ENCODE results near the gene ANGPTL1. TPM values are rescaled to one million over a fixed set of nuclear protein-coding genes. Genes with fewer than 3 reads are reported as not detected.
A peak's percentile ranks its signal among the peaks of the same experiment; 100 is the strongest.

The ANGPTL1 gene, protein sequence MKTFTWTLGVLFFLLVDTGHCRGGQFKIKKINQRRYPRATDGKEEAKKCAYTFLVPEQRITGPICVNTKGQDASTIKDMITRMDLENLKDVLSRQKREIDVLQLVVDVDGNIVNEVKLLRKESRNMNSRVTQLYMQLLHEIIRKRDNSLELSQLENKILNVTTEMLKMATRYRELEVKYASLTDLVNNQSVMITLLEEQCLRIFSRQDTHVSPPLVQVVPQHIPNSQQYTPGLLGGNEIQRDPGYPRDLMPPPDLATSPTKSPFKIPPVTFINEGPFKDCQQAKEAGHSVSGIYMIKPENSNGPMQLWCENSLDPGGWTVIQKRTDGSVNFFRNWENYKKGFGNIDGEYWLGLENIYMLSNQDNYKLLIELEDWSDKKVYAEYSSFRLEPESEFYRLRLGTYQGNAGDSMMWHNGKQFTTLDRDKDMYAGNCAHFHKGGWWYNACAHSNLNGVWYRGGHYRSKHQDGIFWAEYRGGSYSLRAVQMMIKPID
- polyA plus RNA-seq (ENCODE audit: insufficient read length in 4 of 4), result 10 to 100 TPM in 2 of 4 donors, 1 to 10 TPM in 2; 3.1 to 56.5 (median 11.4) TPM

DNA sequence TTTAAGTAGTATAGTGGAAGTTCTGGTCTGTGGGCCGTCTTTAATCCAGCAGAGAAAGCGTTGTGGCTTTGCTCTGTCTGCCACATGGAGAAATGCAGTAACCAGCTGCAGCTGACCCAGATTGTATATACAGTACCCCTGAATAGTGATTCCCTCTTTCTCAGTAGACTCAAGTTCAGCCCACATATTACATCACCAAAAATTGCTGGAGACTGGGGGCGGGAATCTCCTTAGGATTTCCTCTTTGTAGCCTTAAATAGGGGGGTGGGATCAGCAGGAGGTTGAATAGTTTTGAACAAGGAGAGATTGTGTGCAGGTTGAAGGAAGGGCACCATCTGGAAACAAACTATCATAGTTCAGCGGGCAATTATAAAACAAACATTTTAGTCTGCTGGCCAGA lies at the start of gene ANGPTL1:
Gene ANGPTL1 (minus strand): TSS at position 134 of the 400 bp plus-strand sequence. CDS start 5,301 bp downstream, outside the sequence.
- DNase-seq (ENCODE audit: low read depth in 4 of 4, low spot score in 3 of 4), result peak in 2 of 4 donors; percentile 24 to 44

DNA sequence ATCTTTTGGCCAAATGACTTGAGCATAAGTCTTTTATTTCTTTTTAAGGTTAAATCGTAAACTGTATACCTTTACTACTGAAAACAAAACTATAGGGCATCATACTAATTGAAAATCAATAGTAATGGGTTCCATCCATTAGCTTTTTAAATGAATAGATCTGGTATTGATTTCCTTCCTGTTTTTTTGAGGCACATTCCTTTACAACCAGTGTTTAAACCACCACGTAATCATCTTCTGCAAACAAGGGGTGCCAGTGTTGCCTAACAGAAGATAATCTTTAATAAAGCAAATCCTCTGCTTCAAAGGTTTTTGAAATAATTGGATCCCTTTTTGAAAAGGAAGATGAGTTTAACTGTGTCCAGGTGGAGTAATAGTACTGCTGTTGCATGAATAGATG lies 48.7 kb upstream of the ANGPTL1 start:
- DNase-seq (ENCODE audit: low read depth in 4 of 4, low spot score in 3 of 4), result no peak

DNA sequence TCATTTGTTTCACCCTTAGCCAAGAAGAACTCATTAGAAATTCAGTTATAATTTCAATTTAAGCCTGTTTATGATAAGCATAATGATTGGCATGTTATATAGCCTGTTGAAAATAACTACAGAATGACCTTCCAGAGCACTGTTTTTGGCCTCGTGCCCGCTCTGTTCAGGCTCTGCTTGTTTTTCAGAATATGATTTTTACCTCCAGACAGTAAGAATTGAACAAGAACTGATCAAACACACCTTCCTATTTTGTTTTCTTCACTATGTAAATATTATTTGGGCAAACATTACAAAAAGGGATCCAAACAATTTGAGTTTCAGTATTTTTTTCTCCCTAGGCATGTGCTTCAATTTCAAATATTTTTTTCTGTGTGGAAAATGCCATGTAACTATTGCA lies 48.1 kb upstream of the ANGPTL1 start:
- no peak for DNase-seq (ENCODE audit: low read depth in 4 of 4, low spot score in 3 of 4)

DNA sequence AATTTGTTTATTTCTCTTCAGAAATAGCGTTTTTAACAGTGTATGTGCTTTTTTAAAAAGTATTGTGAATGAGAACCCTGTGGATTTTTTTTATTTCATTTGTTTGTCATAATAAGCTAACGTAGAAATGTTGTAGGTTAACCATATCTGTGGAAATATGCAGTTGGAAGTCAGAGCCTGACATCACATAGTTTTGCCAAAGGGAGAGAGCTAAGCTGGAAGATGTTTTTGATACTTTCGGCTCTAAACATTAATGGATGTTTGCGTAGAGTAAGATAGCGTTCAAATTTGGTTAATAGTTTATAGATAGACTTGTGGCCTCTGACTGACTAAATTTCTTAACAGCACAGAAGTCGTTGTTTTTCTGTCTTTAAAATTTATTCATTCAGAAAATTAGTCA lies 47.4 kb upstream of the ANGPTL1 start:
- DNase-seq (ENCODE audit: low read depth in 4 of 4, low spot score in 3 of 4), result no peak

DNA sequence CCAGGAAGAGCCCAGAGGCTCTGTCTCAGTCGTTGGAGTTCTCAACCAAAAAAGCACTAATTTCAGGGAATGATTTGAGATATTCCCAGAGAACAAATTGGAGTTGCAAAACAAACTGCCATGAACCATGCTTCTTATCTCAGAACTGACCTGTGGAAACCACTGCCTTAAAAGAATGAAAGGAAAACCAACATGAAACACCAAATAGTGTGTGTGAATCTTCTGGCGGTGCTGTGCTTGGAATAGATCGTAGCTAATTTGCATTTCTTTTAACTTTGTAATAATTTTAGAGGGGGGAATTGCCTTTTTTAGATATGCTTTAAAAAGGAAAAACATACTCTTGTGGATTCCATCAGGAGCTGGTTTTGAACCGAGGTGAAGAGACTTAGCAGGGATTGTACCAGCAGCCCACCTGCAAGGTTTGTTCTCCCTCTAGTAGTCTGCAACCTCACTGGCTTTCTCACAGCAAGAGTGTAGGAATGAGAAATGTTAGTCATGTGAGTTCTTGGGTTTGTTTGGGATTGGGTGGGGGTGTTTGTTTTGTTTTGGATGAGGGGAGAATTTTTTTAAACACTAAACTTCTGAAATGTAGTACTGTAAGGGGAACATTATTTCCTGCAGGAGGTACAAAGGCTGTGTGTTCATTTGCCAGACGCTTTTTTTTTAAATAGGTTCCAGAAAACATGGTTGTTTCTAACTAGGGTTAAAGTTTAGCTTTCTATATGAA lies 45.7 kb upstream of the ANGPTL1 start:
- DNase-seq (ENCODE audit: low read depth in 4 of 4, low spot score in 3 of 4), result no peak

DNA sequence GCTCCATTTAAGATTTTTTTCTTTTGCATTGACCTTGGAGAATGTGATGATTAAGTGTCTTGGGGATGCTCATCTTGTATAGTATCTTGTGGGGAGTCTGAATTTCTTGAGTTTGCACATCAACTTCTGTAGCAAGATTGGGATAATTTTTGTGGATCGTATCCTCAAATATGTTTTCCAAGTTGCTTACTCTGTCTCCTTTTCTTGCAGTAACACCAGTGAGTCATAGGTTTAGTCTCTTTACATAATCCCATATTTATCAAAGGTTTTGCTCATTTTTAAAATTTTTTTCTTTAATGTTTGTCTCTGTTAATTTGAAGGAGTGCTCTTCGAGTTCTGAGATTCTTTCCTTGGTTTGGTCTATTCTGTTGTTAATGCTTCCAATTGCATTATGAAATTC lies 41.7 kb upstream of the ANGPTL1 start:
- DNase-seq (ENCODE audit: low read depth in 4 of 4, low spot score in 3 of 4), result no peak

DNA sequence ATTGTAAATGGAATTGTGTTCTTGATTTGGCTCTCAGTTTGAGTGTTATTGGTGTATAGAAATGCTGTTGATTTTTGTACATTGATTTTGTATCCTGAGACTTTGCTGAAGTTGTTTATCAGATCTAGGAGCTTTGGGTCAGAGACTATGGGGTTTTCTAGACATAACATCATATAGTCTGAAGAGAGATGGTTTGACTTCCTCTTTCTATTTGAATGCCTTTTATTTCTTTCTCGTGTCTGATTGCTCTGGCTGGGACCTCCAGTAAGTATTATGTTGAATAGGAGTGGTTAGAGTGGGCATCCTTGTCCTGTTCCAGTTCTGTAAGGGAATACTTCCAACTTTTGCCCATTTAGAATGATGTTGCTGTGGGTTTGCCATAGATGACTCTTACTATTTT lies 39.1 kb upstream of the ANGPTL1 start:
- no peak for DNase-seq (ENCODE audit: low read depth in 4 of 4, low spot score in 3 of 4)

DNA sequence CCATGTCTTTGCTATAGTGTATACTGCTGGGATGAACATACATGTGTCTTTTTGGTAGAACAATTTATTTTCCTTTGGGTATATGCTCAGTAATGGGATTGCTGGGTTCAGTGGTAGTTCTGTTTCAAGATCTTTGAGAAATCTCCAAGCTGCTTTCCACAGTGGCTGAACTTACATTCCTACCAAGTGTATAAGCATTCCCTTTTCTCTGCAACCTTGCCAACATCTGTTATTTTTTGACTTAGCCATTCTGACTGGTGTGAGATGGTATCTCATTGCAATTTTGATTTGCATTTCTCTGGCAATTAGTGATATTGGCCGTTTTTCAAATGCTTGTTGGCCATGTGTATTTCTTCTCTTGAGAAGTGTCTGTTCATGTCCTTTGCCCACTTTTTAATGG lies 37.5 kb upstream of the ANGPTL1 start:
- DNase-seq (ENCODE audit: low read depth in 4 of 4, low spot score in 3 of 4), result no peak

DNA sequence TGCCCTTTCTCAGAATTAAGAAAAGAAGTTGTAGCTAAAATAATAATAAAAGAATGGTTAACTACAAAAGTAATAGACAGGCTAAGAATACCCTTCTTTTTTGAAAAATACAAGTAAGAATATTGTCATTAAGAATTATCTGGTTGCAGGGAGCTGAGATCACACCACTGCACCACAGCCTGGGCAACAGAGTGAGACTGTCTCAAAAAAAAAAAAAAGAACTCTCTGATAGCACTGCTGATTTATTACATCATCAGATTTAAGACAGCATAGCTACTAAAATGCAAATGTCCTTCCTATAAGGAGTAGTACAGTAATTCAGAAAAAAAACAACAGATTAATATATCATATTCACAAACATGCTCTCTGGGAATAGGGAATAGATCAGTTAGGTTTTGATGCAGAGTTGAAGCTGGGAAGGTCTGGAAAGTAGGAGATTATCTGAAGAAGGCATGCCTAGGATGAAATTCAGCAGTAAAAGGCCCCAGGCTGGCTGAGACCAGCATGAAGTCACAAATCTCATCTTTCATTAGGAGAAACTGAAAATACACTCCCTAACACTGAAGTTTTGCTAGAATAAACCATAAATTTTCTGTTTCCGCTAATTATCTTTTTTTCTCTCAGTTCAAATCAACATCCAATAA lies 30.7 kb upstream of the ANGPTL1 start:
- no peak for DNase-seq (ENCODE audit: low read depth in 4 of 4, low spot score in 3 of 4)

DNA sequence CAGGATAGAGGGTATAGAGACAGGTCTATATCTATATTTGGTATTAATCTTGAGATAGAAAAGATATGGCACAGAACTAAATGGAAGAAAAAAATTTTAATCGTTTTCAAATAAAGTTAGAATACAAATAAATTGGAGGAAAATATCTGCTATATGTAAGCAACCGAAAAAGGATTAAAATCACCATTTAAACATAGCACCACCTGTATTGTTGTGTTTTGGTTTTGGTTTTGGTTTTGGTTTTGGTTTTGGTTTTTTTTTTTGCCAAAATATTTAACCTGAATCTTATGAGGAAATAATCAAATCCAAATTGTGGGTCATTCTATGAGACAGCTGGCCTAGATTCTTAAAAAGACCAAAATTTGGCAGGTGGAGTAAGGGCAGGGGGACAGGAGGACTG lies 28.5 kb upstream of the ANGPTL1 start:
- DNase-seq (ENCODE audit: low read depth in 4 of 4, low spot score in 3 of 4), result no peak

DNA sequence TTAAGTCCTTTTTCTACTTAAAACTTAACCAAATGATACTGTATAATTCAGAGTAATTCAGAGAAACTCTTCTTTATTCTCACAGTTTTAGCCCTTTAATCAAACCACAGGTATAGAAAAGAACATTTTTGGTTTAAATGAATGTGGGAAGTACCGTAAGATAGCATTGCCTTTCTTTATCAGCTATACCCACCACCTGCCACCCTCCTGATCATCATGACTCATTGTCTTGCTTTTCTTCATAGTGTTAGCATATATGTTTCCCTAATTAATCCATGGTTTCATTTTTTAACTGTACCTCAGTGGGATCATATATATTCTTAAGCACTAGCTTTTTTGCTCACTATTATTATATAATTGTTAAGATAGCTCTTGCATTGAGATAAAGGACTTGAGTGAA lies 27.5 kb upstream of the ANGPTL1 start:
- no peak for DNase-seq (ENCODE audit: low read depth in 4 of 4, low spot score in 3 of 4)

DNA sequence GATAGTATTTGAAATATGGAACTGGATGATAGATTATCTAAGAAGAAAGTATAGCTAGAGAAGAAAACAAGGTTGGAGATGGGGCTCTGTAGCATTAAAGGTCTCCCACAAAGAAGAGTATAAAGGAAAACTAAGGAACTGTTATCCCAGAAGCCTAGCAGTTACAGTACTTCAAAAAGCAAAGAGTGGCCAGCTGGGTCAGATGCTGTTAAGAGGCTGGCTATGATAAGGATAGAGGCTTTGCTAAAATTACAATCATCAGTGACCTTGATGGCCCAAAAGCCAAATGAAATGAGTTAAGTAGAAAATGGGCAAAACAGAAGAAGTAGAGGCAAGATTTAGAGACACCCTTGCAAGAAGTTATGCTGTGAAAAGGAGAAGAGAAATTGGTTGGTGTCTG lies 25.1 kb upstream of the ANGPTL1 start:
- no peak for DNase-seq (ENCODE audit: low read depth in 4 of 4, low spot score in 3 of 4)

DNA sequence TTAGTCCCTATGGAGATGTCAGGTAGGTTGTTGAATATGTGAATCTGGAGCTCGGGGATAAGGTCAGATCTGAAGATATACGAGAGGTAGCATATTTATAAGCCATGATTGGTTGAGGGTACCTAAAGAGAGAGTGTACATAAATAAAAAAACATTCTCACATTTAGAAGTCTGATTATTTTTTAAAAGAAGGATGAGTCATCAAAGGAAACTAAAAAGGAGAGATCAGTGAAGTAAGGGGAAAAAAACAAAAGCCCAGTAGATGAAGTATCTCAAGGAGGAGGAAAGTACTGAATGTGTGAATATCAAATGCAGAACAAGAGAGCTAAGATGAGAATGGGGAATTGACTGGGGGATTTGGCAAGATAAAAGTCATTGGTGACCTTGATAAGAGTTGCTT lies 15.7 kb upstream of the ANGPTL1 start:
- DNase-seq (ENCODE audit: low read depth in 4 of 4, low spot score in 3 of 4), result no peak

DNA sequence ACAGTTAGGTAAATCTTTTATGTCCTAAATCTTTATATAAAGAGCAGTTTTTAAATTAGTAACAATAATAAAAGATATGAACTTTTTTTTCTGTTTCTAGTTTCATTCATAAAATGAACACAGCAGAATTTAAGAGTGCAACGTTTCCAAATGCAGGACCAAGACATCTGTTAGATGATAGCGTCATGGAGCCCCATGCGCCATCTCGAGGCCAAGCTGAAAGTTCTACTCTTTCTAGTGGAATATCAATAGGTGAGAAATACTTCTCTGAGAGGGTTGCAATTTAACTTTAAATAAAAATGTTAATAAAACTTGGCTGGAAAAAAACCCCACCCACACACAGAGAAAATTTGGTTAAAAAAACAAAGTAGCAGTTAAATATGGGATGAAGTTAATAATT lies 15.0 kb upstream of the ANGPTL1 start:
- no peak for DNase-seq (ENCODE audit: low read depth in 4 of 4, low spot score in 3 of 4)

DNA sequence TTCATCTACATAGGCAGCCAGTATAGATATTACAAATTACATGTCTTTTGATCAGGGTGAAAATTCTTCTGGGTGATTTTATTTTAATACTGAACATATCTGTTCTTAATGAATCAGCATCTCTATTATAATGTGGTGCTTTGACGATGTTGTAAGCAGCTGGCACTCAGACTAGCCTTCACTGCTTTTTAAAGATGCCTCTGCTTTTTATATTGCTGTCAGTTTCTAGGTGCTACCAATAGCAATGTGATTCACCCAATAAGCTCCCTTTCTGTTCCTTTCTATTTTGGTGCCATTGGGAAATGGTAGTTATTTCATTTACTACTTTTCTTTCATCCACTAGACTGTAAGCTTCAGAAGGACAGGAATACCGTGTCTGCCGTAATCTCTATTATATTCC lies 11.1 kb upstream of the ANGPTL1 start:
- DNase-seq (ENCODE audit: low read depth in 4 of 4, low spot score in 3 of 4), result no peak

DNA sequence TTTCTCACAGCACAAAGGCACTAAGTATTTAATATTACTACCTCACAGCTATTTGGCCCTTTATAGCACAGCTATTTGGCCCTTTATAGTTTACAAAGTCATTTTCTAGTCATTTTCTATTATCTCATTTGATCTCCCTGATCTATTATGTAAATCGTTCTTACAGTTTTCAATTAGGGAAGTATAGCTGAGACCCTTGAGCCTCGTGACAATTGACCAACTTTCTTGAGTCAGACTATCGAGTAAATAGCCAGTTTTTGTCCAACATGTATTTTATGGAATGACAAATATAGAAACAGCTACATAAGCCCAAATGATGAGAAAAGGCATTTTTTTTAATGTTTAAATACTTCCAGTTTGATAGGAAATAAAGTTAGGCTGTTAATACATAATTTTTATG lies 7.0 kb upstream of the ANGPTL1 start:
- DNase-seq (ENCODE audit: low read depth in 4 of 4, low spot score in 3 of 4), result no peak

DNA sequence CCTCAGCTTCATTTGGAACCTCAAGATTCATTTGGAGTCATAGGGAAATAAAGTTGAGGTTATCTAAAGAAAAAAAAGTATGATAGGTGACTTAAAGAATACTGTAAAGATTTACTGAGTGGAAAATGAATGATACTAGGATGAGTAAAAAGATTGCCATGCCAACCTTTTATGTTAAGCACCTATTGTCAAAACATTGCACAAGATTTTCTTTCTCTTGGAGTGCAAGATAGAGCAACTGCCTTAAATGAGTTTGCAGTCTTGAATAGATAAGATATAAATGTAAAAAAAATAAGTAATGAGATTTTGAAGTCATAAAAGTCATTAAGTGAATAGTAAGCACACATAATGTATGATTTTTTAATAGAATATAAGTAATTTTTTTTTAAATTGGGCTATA lies 5.1 kb upstream of the ANGPTL1 start:
- no peak for DNase-seq (ENCODE audit: low read depth in 4 of 4, low spot score in 3 of 4)

DNA sequence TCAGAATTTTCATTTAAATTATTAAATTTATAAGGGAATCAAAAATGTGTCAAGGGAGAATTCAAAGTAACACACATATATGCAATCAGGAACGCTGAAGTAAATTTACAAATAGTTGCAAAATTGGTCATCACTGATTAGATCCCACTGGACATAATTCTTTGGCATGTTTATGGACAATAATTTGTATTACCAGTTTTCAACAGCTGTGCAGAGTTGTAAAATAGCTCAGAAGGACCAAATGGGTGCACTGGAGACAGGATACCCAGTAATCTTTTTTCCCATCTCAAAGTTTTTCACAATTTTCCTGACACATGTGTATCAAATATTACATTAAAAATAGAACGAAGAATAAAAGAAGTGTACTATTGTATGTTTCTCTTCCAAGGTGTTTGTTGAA lies 4.1 kb upstream of the ANGPTL1 start:
- DNase-seq (ENCODE audit: low read depth in 4 of 4, low spot score in 3 of 4), result no peak

DNA sequence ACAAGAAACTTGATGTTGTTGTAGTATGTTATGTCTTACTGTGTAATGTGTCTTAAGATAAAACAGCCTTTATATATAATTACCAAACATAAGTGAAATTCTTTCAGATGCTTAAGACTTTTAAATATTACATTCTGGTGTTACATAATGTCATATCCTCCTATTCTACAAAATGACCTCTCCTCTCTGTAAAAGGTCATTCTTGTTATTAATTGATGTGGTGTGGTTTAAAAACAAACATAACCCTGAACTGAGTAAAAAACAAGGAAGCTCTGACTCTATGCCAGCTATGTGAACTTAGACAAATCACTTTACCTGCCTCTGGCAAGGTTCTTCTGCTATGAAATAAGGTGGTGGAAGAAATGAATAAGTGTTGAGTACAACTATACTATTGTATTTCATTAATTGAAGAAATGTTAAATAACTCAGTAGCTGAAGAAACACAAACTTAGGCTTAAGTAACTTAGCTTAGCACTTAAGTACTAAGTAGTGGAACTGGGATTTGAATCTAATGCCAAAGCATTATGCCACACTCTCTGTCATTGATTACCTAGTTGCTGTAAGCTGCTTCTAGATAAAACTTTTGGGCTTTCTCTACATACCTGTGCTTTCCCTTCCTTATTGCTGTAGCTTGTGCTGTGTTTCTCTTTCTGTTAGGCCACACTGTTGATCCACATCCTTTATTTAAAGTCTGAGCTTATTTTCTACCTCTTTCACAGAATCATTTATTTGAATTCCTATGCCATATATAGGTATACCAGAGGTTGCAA lies 859 bp upstream of the ANGPTL1 start:
- no peak for DNase-seq (ENCODE audit: low read depth in 4 of 4, low spot score in 3 of 4)

DNA sequence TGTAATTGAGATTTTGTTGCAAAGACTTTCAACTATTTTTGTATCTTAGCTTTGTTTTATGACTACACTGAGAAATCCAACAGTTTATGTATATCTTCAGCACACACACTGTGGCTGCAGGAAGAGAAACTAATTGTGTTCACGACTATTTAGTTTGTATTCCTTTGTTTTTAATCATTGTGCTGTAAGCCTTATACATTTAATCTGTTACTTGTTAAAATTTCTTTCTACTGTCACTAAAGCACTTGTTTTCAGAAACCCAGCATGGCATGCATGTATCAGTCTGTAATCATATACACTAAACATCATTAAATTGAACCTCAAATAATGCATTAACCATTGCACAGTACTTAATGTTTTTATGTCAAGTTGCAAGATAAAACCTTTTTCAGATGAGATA lies 656 bp downstream of the ANGPTL1 start:
- DNase-seq (ENCODE audit: low read depth in 4 of 4, low spot score in 3 of 4), result no peak

Measured in left renal pelvis (tissue), 4 donors.